Pancreas (tissue), 10 donors: Measurements from ENCODE around the gene TNRC6B. TPM values are rescaled to one million over a fixed set of nuclear protein-coding genes. Genes with fewer than 3 reads are reported as not detected.
"Not testable (repeated sequence)": the region's sequence is repeated elsewhere in the genome, so short reads cannot be mapped to it uniquely, and the experiment has no call there.

Experiments used
- ATAC-seq, 4 donors: fragments of 200-7000 bp; cut with Tn5 transposase; one replicate each; pipeline versions ENCODE4 v1.8.0 to v1.9.1; 2020; ENCODE audit warnings: mild to moderate bottlenecking in 4 of 4, moderate library complexity in 4 of 4
- DNase-seq, 6 donors: peaks; one replicate each; pipeline ENCODE4 v3.0.0-alpha.2; 2020
- FAIRE-seq: peaks from 2 replicates; lab custom pipeline; 2012; peaks lifted over from hg19 to GRCh38; lab: Jason Lieb, UNC
- H3K27ac ChIP-seq, 4 donors: fragments of 200-600 bp; sonication (generic); 1 replicate in 3 of 4; 2 replicates in 1 of 4; pipeline versions ENCODE4 v1.5.0 to v1.8.0; 2020
- H3K27me3 ChIP-seq, 4 donors: fragments of 200-600 bp; one replicate each; pipeline ENCODE4 v1.8.0; 2021
- H3K36me3 ChIP-seq, 3 donors: fragments of 200-600 bp; sonication (generic) in 1 of 3; one replicate each; pipeline versions ENCODE4 v1.5.0 to v1.8.0; 2020 to 2021
- H3K4me1 ChIP-seq, 3 donors: fragments of 200-600 bp; one replicate each; pipeline ENCODE4 v1.8.0; 2021
- H3K4me3 ChIP-seq, 4 donors: fragments of 200-600 bp; sonication (generic) in 2 of 4; one replicate each; pipeline versions ENCODE4 v1.5.0 to v1.8.0; 2020 to 2021
- H3K9me3 ChIP-seq, 4 donors: fragments of 200-600 bp; one replicate each; pipeline ENCODE4 v1.8.0; 2021
- WGBS, 2 donors: extraction: QIAGEN DNeasy Blood & Tissue Kit; methylation state at CpG; one replicate each; pipeline ENCODE4 v1.1.7; 2013; 5-methylcytosine and 5-hydroxymethylcytosine counted together
- intact Hi-C, 3 donors: fragments of 100-400 bp; cut with DNase I; formaldehyde crosslinking; loops; one replicate each; pipeline versions ENCODE4 v1.11.1 to v1.14.2; 2022
- polyA plus RNA-seq, 2 donors: library from polyadenylated mRNA; stranded (reverse); fragments of 200-250 nt; gene quantifications; one replicate each; pipeline ENCODE4 v1.2.3, GENCODE V29; 2013
- total RNA-seq, 6 donors: library from RNA; stranded (reverse); fragmentation: NEBNext Ultra II Directional in 4 of 6; extraction: Animal tissue kit (Norgen Biotek cat#: 25700) in 4 of 6; gene quantifications; one replicate each; pipeline versions ENCODE4 v1.2.1 to v1.2.4, GENCODE V29; 2021 to 2023
- TF ChIP-seq, protein P1 (sequence below), 4 donors: fragments of 200-600 bp; sonication (generic) in 3 of 4; IDR thresholded peaks; one replicate each; pipeline versions ENCODE4 v1.5.0 to v1.8.0; 2021; ENCODE audit warnings: antibody characterized with exemption in 4 of 4
- donor health status: healthy with polysubstance abuse.
- donor health status: DM: no; HTN: no; CAD: no; lungs with moderate emphysema.
- donor health status: DM: no; HTN: no; CAD: no.
- donor health status: control.
- donor health status: control.
- donor health status: Bipolar disorder and iron deficiency.
- donor health status: DM: yes; HTN: yes; CAD: no.
- donor health status: DM: no; HTN: no; CAD: no.
- donor health status: DM: no; HTN: no; CAD: no.
- donor health status: DM: yes; HTN: yes; CAD: no.

Gene TNRC6B
- total and polyA plus RNA-seq, 8 donors, result 2.2 to 31.3 (median 21.0) TPM

- ATAC-seq (no peak), FAIRE-seq (no peak), DNase-seq (no peak)
- H3K4me3 ChIP-seq, result no peak overlapping the region
- TF ChIP-seq, protein P1, sequence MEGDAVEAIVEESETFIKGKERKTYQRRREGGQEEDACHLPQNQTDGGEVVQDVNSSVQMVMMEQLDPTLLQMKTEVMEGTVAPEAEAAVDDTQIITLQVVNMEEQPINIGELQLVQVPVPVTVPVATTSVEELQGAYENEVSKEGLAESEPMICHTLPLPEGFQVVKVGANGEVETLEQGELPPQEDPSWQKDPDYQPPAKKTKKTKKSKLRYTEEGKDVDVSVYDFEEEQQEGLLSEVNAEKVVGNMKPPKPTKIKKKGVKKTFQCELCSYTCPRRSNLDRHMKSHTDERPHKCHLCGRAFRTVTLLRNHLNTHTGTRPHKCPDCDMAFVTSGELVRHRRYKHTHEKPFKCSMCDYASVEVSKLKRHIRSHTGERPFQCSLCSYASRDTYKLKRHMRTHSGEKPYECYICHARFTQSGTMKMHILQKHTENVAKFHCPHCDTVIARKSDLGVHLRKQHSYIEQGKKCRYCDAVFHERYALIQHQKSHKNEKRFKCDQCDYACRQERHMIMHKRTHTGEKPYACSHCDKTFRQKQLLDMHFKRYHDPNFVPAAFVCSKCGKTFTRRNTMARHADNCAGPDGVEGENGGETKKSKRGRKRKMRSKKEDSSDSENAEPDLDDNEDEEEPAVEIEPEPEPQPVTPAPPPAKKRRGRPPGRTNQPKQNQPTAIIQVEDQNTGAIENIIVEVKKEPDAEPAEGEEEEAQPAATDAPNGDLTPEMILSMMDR (IDR thresholded peaks at IDR 0.05), result no peak
- H3K27ac ChIP-seq, result peak overlapping the region in 2 of 4 donors; percentile 57 to 64
- peaks cover 17 to 75% (median 57%) of the 10 kb centered on the region in 3 donors for H3K4me1 ChIP-seq
- WGBS, 2 donors, result 29 to 36% methylated on average over 4 of the region's 4 CpGs
- intact Hi-C loops, result loop anchor here in 1 of 3 donors (10.0 kb wide), 1 partner anchor 138 kb away; no protein-coding TSS in a partner anchor
- H3K27me3 ChIP-seq, result no peaks in the 10 kb centered on the region
- no peaks in the 10 kb centered on the region for H3K9me3 ChIP-seq
- H3K36me3 ChIP-seq, result no peaks in the 10 kb centered on the region
Observed at GRCh38 chr22:40182231-40182835, 4.6 kb downstream of the TNRC6B start.

DNA sequence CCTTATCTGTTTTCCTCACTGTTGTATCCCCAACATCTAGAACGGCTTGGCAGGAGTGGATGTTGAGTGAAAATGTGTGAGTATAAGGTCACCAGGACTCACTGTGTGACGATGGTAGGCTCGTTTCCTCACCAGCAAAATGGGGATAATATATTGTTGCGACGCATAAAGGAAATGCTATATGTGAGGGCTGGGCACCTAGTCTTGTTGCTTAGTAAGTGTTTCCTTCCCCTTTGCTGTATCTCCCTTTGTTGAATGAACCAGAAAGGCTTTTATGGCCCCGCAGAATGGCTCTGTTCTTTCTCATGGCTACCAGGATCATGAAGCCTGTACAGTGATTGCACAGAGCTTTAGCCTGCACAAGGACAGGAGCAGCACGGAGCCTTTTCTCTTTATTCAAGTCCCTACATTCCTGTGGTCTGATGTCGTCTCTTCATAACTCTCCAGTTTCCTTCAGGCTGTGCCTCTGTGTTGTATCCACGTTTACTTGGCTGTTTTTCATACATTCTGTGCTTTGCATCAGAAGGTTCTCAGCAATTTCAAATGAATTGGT lies 5.4 kb downstream of the TNRC6B start:
- no peaks in the 10 kb centered on the region for H3K36me3 ChIP-seq
- H3K4me3 ChIP-seq, result peak overlapping the region in 1 of 4 donors; percentile 5
- intact Hi-C loops, result loop anchor here in 1 of 3 donors (10.0 kb wide), 1 partner anchor 138 kb away; no protein-coding TSS in a partner anchor
- H3K4me1 ChIP-seq, result peaks cover 20 to 75% (median 64%) of the 10 kb centered on the region in 3 donors
- ATAC-seq (peak in 3 of 4 donors; percentile 17 to 35 (median 20)), FAIRE-seq (no peak), DNase-seq (no peak)
- no peaks in the 10 kb centered on the region for H3K9me3 ChIP-seq
- TF ChIP-seq, protein P1 (IDR thresholded peaks at IDR 0.05), result no peak
- H3K27me3 ChIP-seq, result no peaks in the 10 kb centered on the region
- peak overlapping the region in 2 of 4 donors; percentile 57 to 64 for H3K27ac ChIP-seq
- WGBS, 2 donors, result 28 to 29% methylated on average over 9 of the region's 9 CpGs

GRCh38 chr22:40183603-40184002 lies 5.9 kb downstream of the TNRC6B start:
- not testable (repeated sequence) for H3K27me3 ChIP-seq, H3K36me3 ChIP-seq, H3K9me3 ChIP-seq, H3K4me3 ChIP-seq, FAIRE-seq, DNase-seq, ATAC-seq
- H3K4me1 ChIP-seq, result peaks cover 20 to 75% (median 69%) of the 10 kb centered on the region in 3 donors
- intact Hi-C loops, result loop anchor here in 1 of 3 donors (10.0 kb wide), 1 partner anchor 139 kb away; no protein-coding TSS in a partner anchor
- H3K27ac ChIP-seq, result peak overlapping the region in 2 of 4 donors; percentile 57 to 66
- 55% methylated on average over 13 of the region's 13 CpGs for WGBS, 2 donors

GRCh38 chr22:40187389-40187788 lies 9.7 kb downstream of the TNRC6B start:
- TF ChIP-seq, protein P1 (IDR thresholded peaks at IDR 0.05), result no peak
- Histone ChIP-seq H3K27ac (no peak overlapping the region), H3K36me3 (no peaks in the 10 kb centered on the region), H3K4me3 (no peak overlapping the region), H3K4me1 (peaks cover 15 to 58% (median 50%) of the 10 kb centered on the region in 3 donors), H3K27me3 (no peaks in the 10 kb centered on the region), H3K9me3 (no peaks in the 10 kb centered on the region)
- DNase-seq (no peak), FAIRE-seq (no peak), ATAC-seq (no peak)
- intact Hi-C loops, result loop anchor here in 1 of 3 donors (10.0 kb wide), 1 partner anchor 143 kb away; no protein-coding TSS in a partner anchor
- 40 to 47% methylated on average over 7 of the region's 7 CpGs for WGBS, 2 donors

DNA sequence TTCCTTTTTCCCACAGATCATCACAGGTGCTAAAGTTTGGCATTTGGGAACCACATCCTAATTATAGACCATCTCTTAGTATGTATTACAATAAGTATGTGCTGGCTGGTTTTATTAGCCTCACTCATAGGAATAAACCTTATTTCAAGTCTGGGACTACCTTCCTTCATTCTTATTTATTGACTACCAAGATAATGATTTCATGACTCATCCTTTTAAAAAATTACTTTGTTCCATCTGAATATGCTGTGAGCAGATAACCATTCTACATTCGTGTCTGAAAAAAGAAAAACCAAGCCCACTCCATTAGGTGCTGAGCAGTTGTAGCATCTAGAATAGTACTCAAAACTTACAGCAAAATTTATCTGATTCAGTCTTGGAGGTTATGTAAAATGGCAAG lies 12.3 kb downstream of the TNRC6B start:
- intact Hi-C loops, result loop anchor here in 1 of 3 donors (10.0 kb wide), 1 partner anchor 145 kb away; no protein-coding TSS in a partner anchor
- no peaks in the 10 kb centered on the region for H3K36me3 ChIP-seq

More for the DNA sequence above, 12.3 kb downstream of the TNRC6B start:
- peaks cover 20 to 35% (median 27%) of the 10 kb centered on the region in 3 donors for H3K4me1 ChIP-seq
- no peak overlapping the region for H3K4me3 ChIP-seq
- TF ChIP-seq, protein P1 (IDR thresholded peaks at IDR 0.05), result no peak
- FAIRE-seq (no peak), ATAC-seq (no peak), DNase-seq (no peak)
- H3K9me3 ChIP-seq, result no peaks in the 10 kb centered on the region
- no peaks in the 10 kb centered on the region for H3K27me3 ChIP-seq
- 56 to 61% methylated on average over 1 of the region's 1 CpG for WGBS, 2 donors
- H3K27ac ChIP-seq, result no peak overlapping the region
